GM21367 (cell line): ENCODE measurements around the gene DDX51.

Experiments
- ATAC-seq: cut with Tn5 transposase; IDR thresholded peaks from one replicate; pipeline ENCODE4 v1.9.1; 2021; ENCODE audit not compliant: unreplicated experiment

The DDX51 gene

GRCh38 chr12:132089407-132089910 is 54.7 kb downstream of the DDX51 start:
- no peak for ATAC-seq
